IMR-90 (cell line): ENCODE measurements around the gene TMEM131. TPM values are rescaled to one million over a fixed set of nuclear protein-coding genes. Genes with fewer than 3 reads are reported as not detected.

Experiments used
- ATAC-seq: fragments of 200-7000 bp; cut with Tn5 transposase; 2 replicates; pipeline ENCODE4 v1.9.1; 2020; ENCODE audit warnings: low read depth, mild to moderate bottlenecking, moderate library complexity
- BruUV-seq: library from RNA; stranded (reverse); fragments of 400-500 nt; replicated peaks from 2 replicates; lab custom pipeline; 2021; lab: Mats Ljungman, UMichigan
- CTCF ChIA-PET: fragments of 300-600 bp; formaldehyde crosslinking; extraction: SDS; loops from one replicate; lab custom pipeline; 2021; ENCODE audit warnings: antibody characterized with exemption; lab: Yijun Ruan, JAX
- POLR2A ChIA-PET: fragments of 300-600 bp; sonication (Branson Sonifier 250); formaldehyde crosslinking; loops from one replicate; lab custom pipeline; 2022; ENCODE audit warnings: antibody characterized with exemption; ENCODE audit not compliant: unreplicated experiment; lab: Charles Lee
- DNase-seq: peaks from one replicate; pipeline ENCODE4 v3.0.0; 2013
- H2AFZ ChIP-seq: replicated peaks from 2 replicates; pipeline ENCODE3; 2013; ENCODE audit warnings: low read length, mild to moderate bottlenecking; ENCODE audit not compliant: poor library complexity
- H2AK5ac ChIP-seq: 2 replicates; pipeline ENCODE4 v1.6.1; 2013; ENCODE audit warnings: low read depth, low read length, inconsistent platforms
- H2AK9ac ChIP-seq: replicated peaks from 2 replicates; pipeline ENCODE3; 2013; ENCODE audit warnings: mild to moderate bottlenecking, low read depth, low read length, moderate library complexity; ENCODE audit not compliant: poor library complexity
- H2BK120ac ChIP-seq: 2 replicates; pipeline ENCODE4 v1.6.1; 2013; ENCODE audit warnings: low read depth, low read length, inconsistent platforms
- H2BK15ac ChIP-seq: 3 replicates; pipeline ENCODE4 v1.6.1; 2013; ENCODE audit warnings: low read depth, low read length, inconsistent platforms
- H2BK20ac ChIP-seq: 2 replicates; pipeline ENCODE4 v1.6.1; 2013; ENCODE audit warnings: low read depth, mild to moderate bottlenecking, inconsistent platforms, low read length, moderate library complexity
- H2BK5ac ChIP-seq: 2 replicates; pipeline ENCODE4 v1.6.1; 2013; ENCODE audit warnings: mild to moderate bottlenecking, low read depth, low read length, inconsistent platforms; ENCODE audit not compliant: poor library complexity, severe bottlenecking
- H3K14ac ChIP-seq: replicated peaks from 2 replicates; pipeline ENCODE4 v1.6.1; 2013; ENCODE audit warnings: low read depth, low read length, inconsistent platforms
- H3K18ac ChIP-seq: 2 replicates; pipeline ENCODE4 v1.6.1; 2013; ENCODE audit warnings: low read depth, low read length, control low read depth
- H3K23ac ChIP-seq: 2 replicates; pipeline ENCODE4 v1.6.1; 2013; ENCODE audit warnings: low read depth, low read length, inconsistent platforms
- H3K27ac ChIP-seq: 2 replicates; pipeline ENCODE4 v1.5.1; 2013; ENCODE audit warnings: mild to moderate bottlenecking, control low read depth, low read length; ENCODE audit not compliant: insufficient read depth
- H3K27me3 ChIP-seq: 2 replicates; pipeline ENCODE4 v1.6.1; 2013; ENCODE audit warnings: low read length; ENCODE audit not compliant: control insufficient read depth, insufficient read depth
- H3K36me3 ChIP-seq: 2 replicates; pipeline ENCODE4 v1.6.1; 2013; ENCODE audit warnings: low read length, mixed read lengths; ENCODE audit not compliant: control insufficient read depth, insufficient read depth
- H3K4ac ChIP-seq: 2 replicates; pipeline ENCODE4 v1.6.1; 2013; ENCODE audit warnings: low read depth, low read length, inconsistent platforms
- H3K4me1 ChIP-seq: 2 replicates; pipeline ENCODE4 v1.6.1; 2013; ENCODE audit warnings: low read length, mixed read lengths; ENCODE audit not compliant: control insufficient read depth, insufficient read depth
- H3K4me2 ChIP-seq: 2 replicates; pipeline ENCODE4 v1.6.1; 2013; ENCODE audit warnings: low read depth, mild to moderate bottlenecking, control low read depth, low read length, moderate library complexity
- H3K4me3 ChIP-seq: 2 replicates; pipeline ENCODE4 v1.5.1; 2013; ENCODE audit warnings: low read depth, mild to moderate bottlenecking, control low read depth, low read length, moderate library complexity; ENCODE audit not compliant: insufficient read depth
- H3K56ac ChIP-seq: 2 replicates; pipeline ENCODE4 v1.6.1; 2013; ENCODE audit warnings: low read length, inconsistent platforms; ENCODE audit not compliant: insufficient read depth; ENCODE audit errors: extremely low read depth
- H3K79me1 ChIP-seq, 2 experiments: 2 replicates each; pipeline ENCODE4 v1.6.1; 2013; ENCODE audit warnings: low read length in 2 of 2, inconsistent platforms in 1 of 2, low read depth in 1 of 2
- H3K9ac ChIP-seq: 2 replicates; pipeline ENCODE4 v1.6.1; 2013; ENCODE audit warnings: low read depth, low read length, control low read depth
- H3K9me1 ChIP-seq: 2 replicates; pipeline ENCODE4 v1.6.1; 2013; ENCODE audit warnings: low read length, inconsistent platforms; ENCODE audit not compliant: insufficient read depth
- H3K9me3 ChIP-seq: 2 replicates; pipeline ENCODE4 v1.6.1; 2013; ENCODE audit warnings: low read length; ENCODE audit not compliant: control insufficient read depth, insufficient read depth
- H4K20me1 ChIP-seq: 2 replicates; pipeline ENCODE4 v1.6.1; 2013; ENCODE audit warnings: low read length, inconsistent platforms; ENCODE audit not compliant: insufficient read depth
- H4K5ac ChIP-seq: 2 replicates; pipeline ENCODE4 v1.6.1; 2013; ENCODE audit warnings: mild to moderate bottlenecking, low read depth, low read length, control low read depth
- H4K8ac ChIP-seq, 2 experiments: 2 replicates each; pipeline ENCODE4 v1.6.1; 2013; ENCODE audit warnings: low read depth in 2 of 2, low read length in 2 of 2, control low read depth in 1 of 2, inconsistent platforms in 1 of 2
- H4K91ac ChIP-seq: 2 replicates; pipeline ENCODE4 v1.6.1; 2013; ENCODE audit warnings: low read depth, low read length, inconsistent platforms; ENCODE audit not compliant: insufficient read depth
- BHLHE40 ChIP-seq: fragments of 150-350 bp; IDR thresholded peaks from 2 replicates; pipeline ENCODE4 v1.6.1; 2016; ENCODE audit warnings: mild to moderate bottlenecking, low read depth, low read length
- CHD1 ChIP-seq: IDR thresholded peaks from 2 replicates; pipeline ENCODE4 v1.6.1; 2012; ENCODE audit warnings: low read depth, low read length, improper control_type of control experiment
- CTCF ChIP-seq: conservative IDR thresholded peaks from 2 replicates; pipeline ENCODE4 v1.5.1; 2012; ENCODE audit warnings: mild to moderate bottlenecking, low read depth, low read length, improper control_type of control experiment
- FOS ChIP-seq: fragments of 150-350 bp; IDR thresholded peaks from 2 replicates; pipeline ENCODE4 v1.6.1; 2016; ENCODE audit warnings: low read depth, low read length
- MAFK ChIP-seq: IDR thresholded peaks from 2 replicates; pipeline ENCODE4 v1.6.1; 2012; ENCODE audit warnings: low read depth, low read length, improper control_type of control experiment
- MAZ ChIP-seq: IDR thresholded peaks from 2 replicates; pipeline ENCODE4 v1.6.1; 2012; ENCODE audit warnings: low read depth, mild to moderate bottlenecking, low read length, improper control_type of control experiment, moderate library complexity, borderline replicate concordance
- MXI1 ChIP-seq: IDR thresholded peaks from 2 replicates; pipeline ENCODE4 v1.6.1; 2012; ENCODE audit warnings: low read depth, mild to moderate bottlenecking, low read length, moderate library complexity, borderline replicate concordance
- NFE2L2 ChIP-seq: fragments of 150-350 bp; IDR thresholded peaks from 2 replicates; pipeline ENCODE4 v1.6.1; 2016; ENCODE audit warnings: low read depth, mild to moderate bottlenecking, low read length
- POLR2A ChIP-seq: IDR thresholded peaks from 2 replicates; pipeline ENCODE4 v1.6.1; 2012; ENCODE audit warnings: mild to moderate bottlenecking, low read depth, low read length
- RAD21 ChIP-seq: IDR thresholded peaks from 2 replicates; pipeline ENCODE4 v1.6.1; 2012; ENCODE audit warnings: low read length, improper control_type of control experiment
- RCOR1 ChIP-seq: IDR thresholded peaks from 2 replicates; pipeline ENCODE4 v1.6.1; 2012; ENCODE audit warnings: mild to moderate bottlenecking, low read length, improper control_type of control experiment; ENCODE audit not compliant: insufficient replicate concordance
- RFX5 ChIP-seq: IDR thresholded peaks from 2 replicates; pipeline ENCODE4 v1.8.0; 2012; ENCODE audit warnings: low read depth, mild to moderate bottlenecking, low read length, moderate library complexity
- SMC3 ChIP-seq: fragments of 150-350 bp; IDR thresholded peaks from 2 replicates; pipeline ENCODE4 v1.6.1; 2016; ENCODE audit warnings: low read depth, mild to moderate bottlenecking, antibody characterized with exemption, low read length, moderate library complexity
- WGBS, 2 experiments: methylation state at CpG; one replicate each; pipeline versions ENCODE4 v1.1.5 to v1.1.7; 2013; ENCODE audit warnings: missing lambda C conversion rate in 2 of 2; ENCODE audit not compliant: insufficient read length in 1 of 2; ENCODE audit errors: extremely low coverage in 2 of 2; 5-methylcytosine and 5-hydroxymethylcytosine counted together
- dilution Hi-C: fragments of 300-500 bp; cut with HindIII; formaldehyde crosslinking; loops from one replicate; pipeline ENCODE4 v1.14.3; 2018; ENCODE audit warnings: low sequenced_read_pairs; ENCODE audit not compliant: unreplicated experiment
- in situ Hi-C: fragments of 300-500 bp; cut with MboI; formaldehyde crosslinking; loops from 3 replicates; pipeline ENCODE4 v1.14.3; 2019; ENCODE audit warnings: low sequenced_read_pairs, inconsistent platforms, mixed read lengths
- intact Hi-C: fragments of 100-400 bp; cut with micrococcal nuclease; formaldehyde crosslinking; loops from 2 replicates; pipeline ENCODE4 v1.10.0; 2022
- polyA plus RNA-seq, 3 experiments: library from polyadenylated mRNA; depleted of rRNA; stranded (reverse); fragments of >200 nt; gene quantifications; 2 replicates each; pipeline ENCODE4 v1.2.3, GENCODE V29; 2012; ENCODE audit warnings: low replicate concordance in 1 of 3
- total RNA-seq: library from RNA; depleted of rRNA; stranded (reverse); fragments of >200 nt; gene quantifications from 2 replicates; pipeline ENCODE4 v1.2.3, GENCODE V29; 2012
- TF ChIP-seq, protein P1 (sequence below): fragments of 150-350 bp; IDR thresholded peaks from 2 replicates; pipeline ENCODE4 v1.6.1; 2017; ENCODE audit warnings: mild to moderate bottlenecking, antibody characterized with exemption, low read length, low read depth
- TF ChIP-seq, protein P2 (sequence below): fragments of 150-350 bp; IDR thresholded peaks from 2 replicates; pipeline ENCODE4 v1.6.1; 2016; ENCODE audit warnings: low read depth, mild to moderate bottlenecking, low read length, moderate library complexity, borderline replicate concordance

TMEM131 gene
- total and polyA plus RNA-seq, 2 of the 4 experiments (the other 2 are of a cell fraction): 13.3 to 14.0 TPM

- no peak for TF ChIP-seq MXI1
Measured at GRCh38 chr2:97805776-97806175, 190.0 kb downstream of the TMEM131 start (continued).

DNA sequence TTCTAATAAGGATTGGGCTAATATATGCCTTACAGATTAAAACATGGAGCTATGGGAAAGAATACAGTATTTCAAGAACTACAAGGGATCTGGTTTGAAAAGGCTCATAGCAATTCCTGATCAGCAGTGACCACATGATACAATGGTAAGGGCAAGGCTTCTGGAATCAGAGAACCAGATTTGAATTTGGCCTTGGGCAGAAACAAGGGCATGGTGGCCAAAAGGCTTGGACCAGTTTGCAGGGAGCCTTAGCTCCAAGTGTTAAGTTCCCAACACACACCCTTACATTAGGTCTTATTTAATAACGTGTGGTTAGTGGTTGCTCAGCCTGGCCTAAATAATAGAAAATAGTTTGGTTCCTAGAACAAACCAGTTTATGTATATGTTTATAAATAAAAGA, 194.7 kb downstream of the TMEM131 start:
- no peak overlapping the region for H4K8ac ChIP-seq
- H3K9me3 ChIP-seq: no peaks in the 10 kb centered on the region
- no peak overlapping the region for H2AFZ ChIP-seq
- no peak overlapping the region for H3K18ac ChIP-seq
- H3K79me1 ChIP-seq: no peaks in the 10 kb centered on the region
- ChIA-PET POLR2A (no interaction called here), CTCF (no interaction called here)
- DNase-seq: no peak
- H4K20me1 ChIP-seq: no peaks in the 10 kb centered on the region
- H4K91ac ChIP-seq: no peak overlapping the region
- H3K4me2 ChIP-seq: no peak overlapping the region
- no peak overlapping the region for H2BK5ac ChIP-seq
- in situ Hi-C loops (loop anchor here (10.0 kb wide), 1 partner anchor 474 kb away; no protein-coding TSS in a partner anchor), intact Hi-C loops (no loop called here), dilution Hi-C loops (no loop called here)
- no peak overlapping the region for H4K5ac ChIP-seq
- no peak overlapping the region for H2BK15ac ChIP-seq
- H3K27ac ChIP-seq: no peak overlapping the region
- no peak overlapping the region for H3K56ac ChIP-seq
- WGBS, 2 experiments: no CpG with 5 or more reads among the region's 1 CpG
- no peak overlapping the region for H3K9ac ChIP-seq
- peaks cover 5% of the 10 kb centered on the region for H3K36me3 ChIP-seq
- H2BK20ac ChIP-seq: no peak overlapping the region
- no peak overlapping the region for H2AK9ac ChIP-seq
- no peak overlapping the region for H2AK5ac ChIP-seq
- H3K4me3 ChIP-seq: no peak overlapping the region
- peaks cover 5% of the 10 kb centered on the region for H3K4me1 ChIP-seq
- BruUV-seq: no TSS peak
- H3K14ac ChIP-seq: no peak overlapping the region
- no peak for ATAC-seq
- H3K27me3 ChIP-seq: no peaks in the 10 kb centered on the region
- H3K4ac ChIP-seq: no peak overlapping the region
- peaks cover 2% of the 10 kb centered on the region; the same call in 1 of the 2 replicates for H3K9me1 ChIP-seq
- no peak overlapping the region for H2BK120ac ChIP-seq
- H3K23ac ChIP-seq: no peak overlapping the region
- TF ChIP-seq, protein P1, sequence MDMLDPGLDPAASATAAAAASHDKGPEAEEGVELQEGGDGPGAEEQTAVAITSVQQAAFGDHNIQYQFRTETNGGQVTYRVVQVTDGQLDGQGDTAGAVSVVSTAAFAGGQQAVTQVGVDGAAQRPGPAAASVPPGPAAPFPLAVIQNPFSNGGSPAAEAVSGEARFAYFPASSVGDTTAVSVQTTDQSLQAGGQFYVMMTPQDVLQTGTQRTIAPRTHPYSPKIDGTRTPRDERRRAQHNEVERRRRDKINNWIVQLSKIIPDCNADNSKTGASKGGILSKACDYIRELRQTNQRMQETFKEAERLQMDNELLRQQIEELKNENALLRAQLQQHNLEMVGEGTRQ: no peak
- TF ChIP-seq BHLHE40: no peak
- TF ChIP-seq POLR2A: no peak
- no peak for TF ChIP-seq MAFK
- TF ChIP-seq, protein P2, sequence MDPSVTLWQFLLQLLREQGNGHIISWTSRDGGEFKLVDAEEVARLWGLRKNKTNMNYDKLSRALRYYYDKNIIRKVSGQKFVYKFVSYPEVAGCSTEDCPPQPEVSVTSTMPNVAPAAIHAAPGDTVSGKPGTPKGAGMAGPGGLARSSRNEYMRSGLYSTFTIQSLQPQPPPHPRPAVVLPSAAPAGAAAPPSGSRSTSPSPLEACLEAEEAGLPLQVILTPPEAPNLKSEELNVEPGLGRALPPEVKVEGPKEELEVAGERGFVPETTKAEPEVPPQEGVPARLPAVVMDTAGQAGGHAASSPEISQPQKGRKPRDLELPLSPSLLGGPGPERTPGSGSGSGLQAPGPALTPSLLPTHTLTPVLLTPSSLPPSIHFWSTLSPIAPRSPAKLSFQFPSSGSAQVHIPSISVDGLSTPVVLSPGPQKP: no peak
- TF ChIP-seq CTCF: no peak
- no peak for TF ChIP-seq FOS
- TF ChIP-seq CHD1: no peak
- no peak for TF ChIP-seq MAZ
- TF ChIP-seq RCOR1: no peak
- TF ChIP-seq RFX5: no peak
- no peak for TF ChIP-seq NFE2L2
- no peak for TF ChIP-seq SMC3
- TF ChIP-seq RAD21: no peak
- no peak for TF ChIP-seq MXI1
